ENCODE data around the gene EXOSC9. TPM values are rescaled to one million over a fixed set of nuclear protein-coding genes. Genes with fewer than 3 reads are reported as not detected.

EXOSC9 gene
- total RNA-seq, 2 experiments from 2014 or later, result 71.6 to 72.7 TPM

- Histone ChIP-seq H3K27ac (ENCODE audit: low read depth in 1 of 2, low read length in 2 of 2) (no peak overlapping the region), H3K36me3 (ENCODE audit: insufficient read depth, low read length) (no peaks in the 10 kb centered on the region), H3K9me3 (ENCODE audit: control insufficient read depth in 1 of 2, insufficient read depth in 1 of 2, low read length in 2 of 2) (peaks cover 0 to under 1% of the 10 kb centered on the region in 2 experiments), H3K4me1 (ENCODE audit: insufficient read depth, low read length) (no peaks in the 10 kb centered on the region), H3K27me3 (ENCODE audit: control insufficient read depth in 1 of 2, insufficient read depth in 2 of 2, low read length in 2 of 2) (peaks cover 0 to 7% of the 10 kb centered on the region in 2 experiments), H3K4me3 (ENCODE audit: low read length) (no peak overlapping the region)
- TF ChIP-seq, protein P1, sequence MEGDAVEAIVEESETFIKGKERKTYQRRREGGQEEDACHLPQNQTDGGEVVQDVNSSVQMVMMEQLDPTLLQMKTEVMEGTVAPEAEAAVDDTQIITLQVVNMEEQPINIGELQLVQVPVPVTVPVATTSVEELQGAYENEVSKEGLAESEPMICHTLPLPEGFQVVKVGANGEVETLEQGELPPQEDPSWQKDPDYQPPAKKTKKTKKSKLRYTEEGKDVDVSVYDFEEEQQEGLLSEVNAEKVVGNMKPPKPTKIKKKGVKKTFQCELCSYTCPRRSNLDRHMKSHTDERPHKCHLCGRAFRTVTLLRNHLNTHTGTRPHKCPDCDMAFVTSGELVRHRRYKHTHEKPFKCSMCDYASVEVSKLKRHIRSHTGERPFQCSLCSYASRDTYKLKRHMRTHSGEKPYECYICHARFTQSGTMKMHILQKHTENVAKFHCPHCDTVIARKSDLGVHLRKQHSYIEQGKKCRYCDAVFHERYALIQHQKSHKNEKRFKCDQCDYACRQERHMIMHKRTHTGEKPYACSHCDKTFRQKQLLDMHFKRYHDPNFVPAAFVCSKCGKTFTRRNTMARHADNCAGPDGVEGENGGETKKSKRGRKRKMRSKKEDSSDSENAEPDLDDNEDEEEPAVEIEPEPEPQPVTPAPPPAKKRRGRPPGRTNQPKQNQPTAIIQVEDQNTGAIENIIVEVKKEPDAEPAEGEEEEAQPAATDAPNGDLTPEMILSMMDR (IDR thresholded peaks at IDR 0.05), result no peak
- H3K4me3 Mint-ChIP-seq, result no peak overlapping the region
- intact Hi-C loops (cut with DNase I, micrococcal nuclease), result no loop called here
- H3K27me3 Mint-ChIP-seq, result peaks cover 51% of the 10 kb centered on the region
- H3K4me1 Mint-ChIP-seq (ENCODE audit: low read depth), result no peaks in the 10 kb centered on the region
- ATAC-seq (ENCODE audit: poor library complexity), result no peak
- no peaks in the 10 kb centered on the region for H3K36me3 Mint-ChIP-seq (ENCODE audit: low read depth)
- CTCF ChIA-PET, result no interaction called here
- POLR2A ChIA-PET, result interaction anchor here (0.9 kb wide), 2 partner anchors 12 to 943 kb away, joined by 3 read pairs; partner anchors contain the start of genes BBS12 and EXOSC9
- H3K9me3 Mint-ChIP-seq, result no peaks in the 10 kb centered on the region
- H3K27ac Mint-ChIP-seq, result no peak overlapping the region
- DNase-seq, result no peak
Observed at GRCh38 chr4:121789455-121789854, 11.7 kb upstream of the EXOSC9 start.

- Histone ChIP-seq H3K4me1 (ENCODE audit: insufficient read depth, low read length) (no peaks in the 10 kb centered on the region), H3K4me3 (ENCODE audit: low read length) (no peak overlapping the region), H3K27ac (ENCODE audit: low read depth in 1 of 2, low read length in 2 of 2) (no peak overlapping the region), H3K36me3 (ENCODE audit: insufficient read depth, low read length) (no peaks in the 10 kb centered on the region), H3K9me3 (ENCODE audit: control insufficient read depth in 1 of 2, insufficient read depth in 1 of 2, low read length in 2 of 2) (no peaks in the 10 kb centered on the region), H3K27me3 (ENCODE audit: control insufficient read depth in 1 of 2, insufficient read depth in 2 of 2, low read length in 2 of 2) (peaks cover 0 to 5% of the 10 kb centered on the region in 2 experiments)
- no peak overlapping the region for H3K27ac Mint-ChIP-seq
- H3K36me3 Mint-ChIP-seq (ENCODE audit: low read depth), result no peaks in the 10 kb centered on the region
- H3K9me3 Mint-ChIP-seq, result no peaks in the 10 kb centered on the region
- no peak for DNase-seq
- ATAC-seq (ENCODE audit: poor library complexity), result no peak
- peaks cover 44% of the 10 kb centered on the region for H3K27me3 Mint-ChIP-seq
- CTCF ChIA-PET, result no interaction called here
- H3K4me3 Mint-ChIP-seq, result no peak overlapping the region
- intact Hi-C loops (cut with DNase I, micrococcal nuclease), result no loop called here
- no peaks in the 10 kb centered on the region for H3K4me1 Mint-ChIP-seq (ENCODE audit: low read depth)
- TF ChIP-seq, protein P1 (IDR thresholded peaks at IDR 0.05), result no peak
- POLR2A ChIA-PET, result interaction anchor here (0.9 kb wide), 2 partner anchors 11 to 943 kb away, joined by 3 read pairs; partner anchors contain the start of genes BBS12 and EXOSC9
Observed at GRCh38 chr4:121789960-121790829, 10.9 kb upstream of the EXOSC9 start.

GRCh38 chr4:121790976-121791375 is 10.1 kb upstream of the EXOSC9 start:
- TF ChIP-seq, protein P1 (IDR thresholded peaks at IDR 0.05), result no peak
- intact Hi-C loops (cut with DNase I, micrococcal nuclease), result no loop called here
- no peak for DNase-seq
- Mint-ChIP-seq H3K4me3 (no peak overlapping the region), H3K36me3 (ENCODE audit: low read depth) (no peaks in the 10 kb centered on the region), H3K4me1 (ENCODE audit: low read depth) (peaks cover 1% of the 10 kb centered on the region), H3K27me3 (peaks cover 36% of the 10 kb centered on the region), H3K27ac (no peak overlapping the region), H3K9me3 (no peaks in the 10 kb centered on the region)
- ChIA-PET POLR2A (no interaction called here), CTCF (no interaction called here)
- Histone ChIP-seq H3K9me3 (ENCODE audit: control insufficient read depth in 1 of 2, insufficient read depth in 1 of 2, low read length in 2 of 2) (no peaks in the 10 kb centered on the region), H3K4me3 (ENCODE audit: low read length) (no peak overlapping the region), H3K27ac (ENCODE audit: low read depth in 1 of 2, low read length in 2 of 2) (no peak overlapping the region), H3K4me1 (ENCODE audit: insufficient read depth, low read length) (peaks cover 4% of the 10 kb centered on the region), H3K27me3 (ENCODE audit: control insufficient read depth in 1 of 2, insufficient read depth in 2 of 2, low read length in 2 of 2) (no peaks in the 10 kb centered on the region), H3K36me3 (ENCODE audit: insufficient read depth, low read length) (no peaks in the 10 kb centered on the region)
- ATAC-seq (ENCODE audit: poor library complexity), result no peak

All from CD4-positive, alpha-beta T cell (primary cell).